ENCODE results near the gene TSPAN31.

GRCh38 chr12:57783466-57783801 lies 38.6 kb downstream of the TSPAN31 start:
- TF ChIP-seq CTCF (conservative IDR thresholded peaks at IDR 0.05 in 1 of 2, IDR thresholded peaks at IDR 0.05 in 1 of 2; ENCODE audit: extremely low read depth in 1 of 2, insufficient read depth in 1 of 2, low read depth in 1 of 2, low read length in 2 of 2) = no peak
- no peak for TF ChIP-seq EZH2 (IDR thresholded peaks at IDR 0.05; ENCODE audit: borderline replicate concordance, low read length)
